HEK293 (cell line): Measurements from ENCODE around the gene TBPL1.

Experiments used
- IKZF3 ChIP-seq: fragments of 450-650 bp; IDR thresholded peaks from 2 replicates; pipeline ENCODE4 v1.5.0; 2018; ENCODE audit warnings: missing biosample characterization, mild to moderate bottlenecking, missing genetic modification characterization, moderate library complexity
- KLF1 ChIP-seq: fragments of 450-650 bp; formaldehyde crosslinking; IDR thresholded peaks from 2 replicates; pipeline ENCODE4 v1.5.1; 2016; ENCODE audit warnings: missing biosample characterization, missing genetic modification characterization
- KLF8 ChIP-seq: fragments of 450-650 bp; formaldehyde crosslinking; IDR thresholded peaks from 2 replicates; pipeline ENCODE4 v1.5.1; 2016; ENCODE audit warnings: missing biosample characterization, missing genetic modification characterization
- PATZ1 ChIP-seq: fragments of 450-650 bp; formaldehyde crosslinking; IDR thresholded peaks from 2 replicates; pipeline ENCODE4 v1.5.1; 2016; ENCODE audit warnings: missing biosample characterization, missing genetic modification characterization
- PBX3 ChIP-seq: sonication (generic); formaldehyde crosslinking; IDR thresholded peaks from 2 replicates; pipeline ENCODE4 v1.8.1; 2022; ENCODE audit warnings: mild to moderate bottlenecking, moderate library complexity, missing genetic modification reagents
- PRDM10 ChIP-seq: fragments of 450-650 bp; formaldehyde crosslinking; IDR thresholded peaks from 2 replicates; pipeline ENCODE4 v1.5.1; 2016; ENCODE audit warnings: missing biosample characterization, missing genetic modification characterization
- SCRT1 ChIP-seq: fragments of 450-650 bp; formaldehyde crosslinking; IDR thresholded peaks from 2 replicates; pipeline ENCODE4 v1.5.1; 2016; ENCODE audit warnings: missing biosample characterization, missing genetic modification characterization, borderline replicate concordance
- SP7 ChIP-seq: fragments of 450-650 bp; formaldehyde crosslinking; IDR thresholded peaks from 2 replicates; pipeline ENCODE4 v1.5.1; 2016; ENCODE audit warnings: missing biosample characterization, missing genetic modification characterization
- WT1 ChIP-seq: fragments of 450-650 bp; formaldehyde crosslinking; IDR thresholded peaks from 2 replicates; pipeline ENCODE4 v1.5.1; 2016; ENCODE audit warnings: missing biosample characterization, missing genetic modification characterization
- ZBTB48 ChIP-seq: fragments of 450-650 bp; formaldehyde crosslinking; IDR thresholded peaks from 2 replicates; pipeline ENCODE4 v1.5.1; 2016; ENCODE audit warnings: missing biosample characterization, missing genetic modification characterization
- ZNF10 ChIP-seq: fragments of 450-650 bp; formaldehyde crosslinking; IDR thresholded peaks from 2 replicates; pipeline ENCODE4 v1.5.1; 2017; ENCODE audit warnings: missing biosample characterization, missing genetic modification characterization
- ZNF121 ChIP-seq: fragments of 450-650 bp; formaldehyde crosslinking; IDR thresholded peaks from 2 replicates; pipeline ENCODE4 v1.5.1; 2016; ENCODE audit warnings: missing biosample characterization, missing genetic modification characterization
- ZNF174 ChIP-seq: fragments of 450-650 bp; formaldehyde crosslinking; IDR thresholded peaks from 2 replicates; pipeline ENCODE4 v1.5.0; 2017; ENCODE audit warnings: missing biosample characterization, mild to moderate bottlenecking, missing genetic modification characterization
- ZNF24 ChIP-seq: fragments of 450-650 bp; formaldehyde crosslinking; IDR thresholded peaks from 2 replicates; pipeline ENCODE4 v1.5.1; 2016; ENCODE audit warnings: missing biosample characterization, missing genetic modification characterization
- ZNF248 ChIP-seq: fragments of 450-650 bp; formaldehyde crosslinking; IDR thresholded peaks from 2 replicates; pipeline ENCODE4 v1.5.1; 2017; ENCODE audit warnings: missing biosample characterization, missing genetic modification characterization
- ZNF266 ChIP-seq: fragments of 450-650 bp; formaldehyde crosslinking; IDR thresholded peaks from 2 replicates; pipeline ENCODE4 v1.5.1; 2016; ENCODE audit warnings: missing biosample characterization, missing genetic modification characterization, low read depth
- ZNF274 ChIP-seq, 2 experiments: fragments of 200-500 bp in 1 of 2; fragments of 450-650 bp in 1 of 2; sonication (Bioruptor generic) in 1 of 2; formaldehyde crosslinking in 1 of 2; IDR thresholded peaks; 2 replicates each; pipeline versions ENCODE4 v1.5.1 to v1.6.1; 2014 to 2016; ENCODE audit warnings: borderline replicate concordance in 1 of 2, inconsistent platforms in 1 of 2, low read length in 1 of 2, missing biosample characterization in 1 of 2, missing genetic modification characterization in 1 of 2
- ZNF335 ChIP-seq: fragments of 450-650 bp; formaldehyde crosslinking; conservative IDR thresholded peaks from 2 replicates; pipeline ENCODE4 v1.5.1; 2016; ENCODE audit warnings: missing biosample characterization, missing genetic modification characterization
- ZNF394 ChIP-seq: fragments of 450-650 bp; formaldehyde crosslinking; IDR thresholded peaks from 2 replicates; pipeline ENCODE4 v1.5.1; 2016; ENCODE audit warnings: missing biosample characterization, missing genetic modification characterization, mild to moderate bottlenecking, moderate library complexity, borderline replicate concordance
- ZNF530 ChIP-seq: fragments of 450-650 bp; formaldehyde crosslinking; IDR thresholded peaks from 2 replicates; pipeline ENCODE4 v1.5.1; 2016; ENCODE audit warnings: low read depth, missing biosample characterization, missing genetic modification characterization
- ZNF549 ChIP-seq: fragments of 450-650 bp; IDR thresholded peaks from 2 replicates; pipeline ENCODE4 v1.5.1; 2018; ENCODE audit warnings: missing biosample characterization, missing genetic modification characterization, mild to moderate bottlenecking, inconsistent platforms, moderate library complexity
- ZNF571 ChIP-seq: fragments of 450-650 bp; formaldehyde crosslinking; IDR thresholded peaks from 2 replicates; pipeline ENCODE4 v1.5.0; 2017; ENCODE audit warnings: missing biosample characterization, missing genetic modification characterization
- ZNF664 ChIP-seq: fragments of 450-650 bp; formaldehyde crosslinking; IDR thresholded peaks from 2 replicates; pipeline ENCODE4 v1.5.1; 2016; ENCODE audit warnings: missing biosample characterization, missing genetic modification characterization
- ZNF670 ChIP-seq: fragments of 450-650 bp; formaldehyde crosslinking; IDR thresholded peaks from 2 replicates; pipeline ENCODE4 v1.5.1; 2016; ENCODE audit warnings: missing biosample characterization, missing genetic modification characterization, low read depth
- ZNF677 ChIP-seq: fragments of 450-650 bp; IDR thresholded peaks from 2 replicates; pipeline ENCODE4 v1.5.0; 2018; ENCODE audit warnings: missing biosample characterization, mild to moderate bottlenecking, missing genetic modification characterization, moderate library complexity
- ZNF704 ChIP-seq: fragments of 450-650 bp; formaldehyde crosslinking; IDR thresholded peaks from 2 replicates; pipeline ENCODE4 v1.5.1; 2016; ENCODE audit warnings: missing biosample characterization, missing genetic modification characterization
- ZNF837 ChIP-seq: fragments of 450-650 bp; formaldehyde crosslinking; IDR thresholded peaks from 2 replicates; pipeline ENCODE4 v1.5.1; 2016; ENCODE audit warnings: missing biosample characterization, missing genetic modification characterization
- TF ChIP-seq, protein P1 (sequence below): fragments of 450-650 bp; formaldehyde crosslinking; IDR thresholded peaks from 2 replicates; pipeline ENCODE4 v1.5.1; 2017; ENCODE audit warnings: missing biosample characterization, missing genetic modification characterization
- TF ChIP-seq, protein P2 (sequence below): fragments of 450-650 bp; formaldehyde crosslinking; IDR thresholded peaks from 2 replicates; pipeline ENCODE4 v1.5.1; 2016; ENCODE audit warnings: missing biosample characterization, missing genetic modification characterization, borderline replicate concordance

Gene TBPL1

GRCh38 chr6:133983099-133983939 is 30.3 kb downstream of the TBPL1 start (continued):
- TF ChIP-seq ZNF394 (tag by site-specific recombination) (peak; percentile 77), ZBTB48 (tag by site-specific recombination) (0 out of 2 replicates have a peak, but pooled peaks have one; percentile 42), ZNF677 (tag by site-specific recombination) (no peak), ZNF335 (tag by site-specific recombination) (no peak), SP7 (peak; percentile 90), ZNF121 (tag by site-specific recombination) (no peak), ZNF549 (tag by site-specific recombination) (no peak), PRDM10 (tag by site-specific recombination) (peak; percentile 79), ZNF530 (no peak), ZNF174 (tag by site-specific recombination) (no peak), ZNF266 (no peak), WT1 (tag by site-specific recombination) (peak; percentile 100), ZNF274 (IDR thresholded peaks at IDR 0.05; ENCODE audit: low read length) (no peak), ZNF274 (tag by site-specific recombination; IDR thresholded peaks at IDR 0.05; ENCODE audit: borderline replicate concordance) (no peak), PBX3 (CRISPR knock-in tag) (no peak), ZNF24 (peak; percentile 72; the same call in 1 of the 2 replicates), ZNF571 (no peak), ZNF837 (tag by site-specific recombination) (no peak), ZNF248 (tag by site-specific recombination) (no peak), SCRT1 (no peak), KLF8 (tag by site-specific recombination) (peak; percentile 88), KLF1 (no peak), ZNF664 (no peak), ZNF10 (tag by site-specific recombination) (peak; percentile 72; the same call in 1 of the 2 replicates), ZNF670 (tag by site-specific recombination) (no peak), IKZF3 (tag by site-specific recombination) (no peak), ZNF704 (tag by site-specific recombination) (no peak), PATZ1 (tag by site-specific recombination) (peak; percentile 94)
- TF ChIP-seq, protein P1, sequence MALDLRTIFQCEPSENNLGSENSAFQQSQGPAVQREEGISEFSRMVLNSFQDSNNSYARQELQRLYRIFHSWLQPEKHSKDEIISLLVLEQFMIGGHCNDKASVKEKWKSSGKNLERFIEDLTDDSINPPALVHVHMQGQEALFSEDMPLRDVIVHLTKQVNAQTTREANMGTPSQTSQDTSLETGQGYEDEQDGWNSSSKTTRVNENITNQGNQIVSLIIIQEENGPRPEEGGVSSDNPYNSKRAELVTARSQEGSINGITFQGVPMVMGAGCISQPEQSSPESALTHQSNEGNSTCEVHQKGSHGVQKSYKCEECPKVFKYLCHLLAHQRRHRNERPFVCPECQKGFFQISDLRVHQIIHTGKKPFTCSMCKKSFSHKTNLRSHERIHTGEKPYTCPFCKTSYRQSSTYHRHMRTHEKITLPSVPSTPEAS (tag by site-specific recombination): peak; percentile 32; the same call in 1 of the 2 replicates
- TF ChIP-seq, protein P2, sequence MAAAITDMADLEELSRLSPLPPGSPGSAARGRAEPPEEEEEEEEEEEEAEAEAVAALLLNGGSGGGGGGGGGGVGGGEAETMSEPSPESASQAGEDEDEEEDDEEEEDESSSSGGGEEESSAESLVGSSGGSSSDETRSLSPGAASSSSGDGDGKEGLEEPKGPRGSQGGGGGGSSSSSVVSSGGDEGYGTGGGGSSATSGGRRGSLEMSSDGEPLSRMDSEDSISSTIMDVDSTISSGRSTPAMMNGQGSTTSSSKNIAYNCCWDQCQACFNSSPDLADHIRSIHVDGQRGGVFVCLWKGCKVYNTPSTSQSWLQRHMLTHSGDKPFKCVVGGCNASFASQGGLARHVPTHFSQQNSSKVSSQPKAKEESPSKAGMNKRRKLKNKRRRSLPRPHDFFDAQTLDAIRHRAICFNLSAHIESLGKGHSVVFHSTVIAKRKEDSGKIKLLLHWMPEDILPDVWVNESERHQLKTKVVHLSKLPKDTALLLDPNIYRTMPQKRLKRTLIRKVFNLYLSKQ (tag by site-specific recombination): no peak
